DOHH2 (cell line): Measurements from ENCODE around the gene BPTF.
A peak's percentile ranks its signal among the peaks of the same experiment; 100 is the strongest.
"Not testable (repeated sequence)": the region's sequence is repeated elsewhere in the genome, so short reads cannot be mapped to it uniquely, and the experiment has no call there.

Source experiments
- H3F3A ChIP-seq: fragments of 200-600 bp; sonication (generic), shearing (Covaris generic); 2 replicates; pipeline ENCODE4 v1.6.0; 2016; ENCODE audit warnings: antibody characterized with exemption, mild to moderate bottlenecking; ENCODE audit not compliant: control insufficient read depth, insufficient read depth
- H3K27ac ChIP-seq: fragments of 200-600 bp; sonication (generic); 2 replicates; pipeline ENCODE4 v1.5.1; 2014; ENCODE audit warnings: low read depth, mild to moderate bottlenecking, low read length, moderate library complexity
- H3K27me3 ChIP-seq: fragments of 200-600 bp; sonication (generic); 2 replicates; pipeline ENCODE4 v1.6.1; 2014; ENCODE audit warnings: mild to moderate bottlenecking, low read length, mixed read lengths; ENCODE audit not compliant: control insufficient read depth
- H3K36me3 ChIP-seq: fragments of 200-600 bp; sonication (generic); 2 replicates; pipeline ENCODE4 v1.6.1; 2014; ENCODE audit warnings: mild to moderate bottlenecking, low read length, moderate library complexity, mixed read lengths; ENCODE audit not compliant: control insufficient read depth
- H3K4me1 ChIP-seq: fragments of 200-600 bp; sonication (generic); 2 replicates; pipeline ENCODE4 v1.6.1; 2014; ENCODE audit warnings: mild to moderate bottlenecking, low read length, mixed read lengths; ENCODE audit not compliant: control insufficient read depth
- H3K4me2 ChIP-seq: fragments of 200-600 bp; sonication (generic); 2 replicates; pipeline ENCODE4 v1.6.0; 2014; ENCODE audit warnings: mild to moderate bottlenecking, low read length, moderate library complexity
- H3K4me3 ChIP-seq: fragments of 200-600 bp; sonication (generic); 2 replicates; pipeline ENCODE4 v1.5.1; 2014; ENCODE audit warnings: mild to moderate bottlenecking, low read length, mixed read lengths
- H3K79me2 ChIP-seq: fragments of 200-600 bp; sonication (generic); 2 replicates; pipeline ENCODE4 v1.6.1; 2014; ENCODE audit warnings: mild to moderate bottlenecking, low read length, mixed read lengths; ENCODE audit not compliant: control insufficient read depth
- H3K9me2 ChIP-seq: fragments of 200-600 bp; sonication (generic); replicated peaks from 2 replicates; pipeline ENCODE4 v1.6.1; 2014; ENCODE audit warnings: mild to moderate bottlenecking, low read length, mixed read lengths; ENCODE audit not compliant: control insufficient read depth
- H3K9me3 ChIP-seq: fragments of 200-600 bp; sonication (generic); 2 replicates; pipeline ENCODE4 v1.6.1; 2014; ENCODE audit warnings: antibody characterized with exemption, low read length, mixed read lengths; ENCODE audit not compliant: control insufficient read depth, insufficient read depth
- H4K20me1 ChIP-seq: fragments of 200-600 bp; sonication (generic); 2 replicates; pipeline ENCODE4 v1.6.0; 2014; ENCODE audit warnings: low read depth, mild to moderate bottlenecking, antibody characterized with exemption, low read length, moderate library complexity; ENCODE audit not compliant: control insufficient read depth, insufficient read depth
- EZH2phosphoT487 ChIP-seq: fragments of 200-600 bp; sonication (generic); IDR thresholded peaks from 2 replicates; pipeline ENCODE4 v1.6.1; 2017; ENCODE audit warnings: borderline replicate concordance, mild to moderate bottlenecking, antibody characterized with exemption, low read length, moderate library complexity, mixed read lengths
- TF ChIP-seq, protein P1 (sequence below): fragments of 200-600 bp; sonication (generic); IDR thresholded peaks from one replicate; pipeline ENCODE4 v1.5.1; 2014; ENCODE audit warnings: antibody characterized with exemption, mild to moderate bottlenecking, low read depth, low read length; ENCODE audit not compliant: poor library complexity, severe bottlenecking

The BPTF gene

DNA sequence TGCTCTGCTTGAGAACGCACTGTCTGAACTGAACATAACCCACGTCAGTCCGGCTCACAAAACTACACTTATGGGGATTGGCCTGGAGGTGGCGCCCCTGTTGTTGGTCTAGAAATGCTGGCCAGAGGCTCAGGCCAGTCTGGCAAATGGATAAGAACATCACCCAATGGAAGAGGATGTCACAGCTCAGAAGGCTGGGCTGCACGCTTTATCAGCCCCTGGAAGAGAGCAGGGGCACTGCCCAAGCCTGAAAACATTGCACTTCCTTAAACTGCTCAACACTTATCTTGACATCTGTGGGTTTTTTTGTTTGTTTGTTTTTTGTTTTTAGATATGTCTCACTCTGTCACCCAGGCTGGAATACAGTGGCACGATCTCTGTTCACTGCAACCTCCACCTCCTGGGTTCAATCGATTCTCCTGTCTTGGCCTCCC is 24.8 kb upstream of the BPTF start:
- H3K4me2 ChIP-seq, result peak overlapping the region; percentile 42
- TF ChIP-seq, protein P1, sequence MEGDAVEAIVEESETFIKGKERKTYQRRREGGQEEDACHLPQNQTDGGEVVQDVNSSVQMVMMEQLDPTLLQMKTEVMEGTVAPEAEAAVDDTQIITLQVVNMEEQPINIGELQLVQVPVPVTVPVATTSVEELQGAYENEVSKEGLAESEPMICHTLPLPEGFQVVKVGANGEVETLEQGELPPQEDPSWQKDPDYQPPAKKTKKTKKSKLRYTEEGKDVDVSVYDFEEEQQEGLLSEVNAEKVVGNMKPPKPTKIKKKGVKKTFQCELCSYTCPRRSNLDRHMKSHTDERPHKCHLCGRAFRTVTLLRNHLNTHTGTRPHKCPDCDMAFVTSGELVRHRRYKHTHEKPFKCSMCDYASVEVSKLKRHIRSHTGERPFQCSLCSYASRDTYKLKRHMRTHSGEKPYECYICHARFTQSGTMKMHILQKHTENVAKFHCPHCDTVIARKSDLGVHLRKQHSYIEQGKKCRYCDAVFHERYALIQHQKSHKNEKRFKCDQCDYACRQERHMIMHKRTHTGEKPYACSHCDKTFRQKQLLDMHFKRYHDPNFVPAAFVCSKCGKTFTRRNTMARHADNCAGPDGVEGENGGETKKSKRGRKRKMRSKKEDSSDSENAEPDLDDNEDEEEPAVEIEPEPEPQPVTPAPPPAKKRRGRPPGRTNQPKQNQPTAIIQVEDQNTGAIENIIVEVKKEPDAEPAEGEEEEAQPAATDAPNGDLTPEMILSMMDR, result peak; percentile 87
- no peak for TF ChIP-seq EZH2phosphoT487
- H3F3A ChIP-seq, result peaks cover 11% of the 10 kb centered on the region

DNA sequence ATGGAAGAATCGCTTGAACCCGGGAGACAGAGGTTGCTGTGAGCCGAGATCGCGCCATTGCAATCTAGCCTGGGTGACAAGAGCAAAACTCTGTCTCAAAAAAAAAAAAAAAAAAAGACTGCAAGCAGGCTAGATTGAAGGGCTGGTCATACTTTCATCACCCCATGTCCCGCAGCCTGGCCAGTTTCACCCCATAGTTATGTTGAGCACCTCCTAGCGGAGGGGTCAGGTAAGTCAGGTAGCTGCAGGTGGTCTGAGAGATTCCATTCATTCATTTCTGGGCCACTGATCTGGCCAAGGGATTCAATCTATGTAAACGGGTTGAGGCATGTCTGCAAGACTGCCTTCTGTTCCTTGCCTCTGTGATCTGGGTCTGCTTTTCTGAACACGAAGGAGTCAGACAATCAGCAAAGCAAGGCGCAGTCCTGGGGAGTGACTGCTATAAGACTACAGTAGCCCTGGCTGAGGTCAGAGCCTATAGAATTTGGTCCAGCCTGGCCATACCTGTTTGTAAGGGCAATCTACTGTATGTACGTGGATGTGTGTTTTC is 23.6 kb upstream of the BPTF start:
- H3K9me2 ChIP-seq, result no peaks in the 10 kb centered on the region
- peaks cover 11% of the 10 kb centered on the region for H3F3A ChIP-seq
- H3K27ac ChIP-seq, result peak overlapping the region; percentile 75
- no peak overlapping the region for H3K4me3 ChIP-seq
- H3K9me3 ChIP-seq, result no peaks in the 10 kb centered on the region
- peaks cover 69% of the 10 kb centered on the region for H3K4me1 ChIP-seq
- H3K36me3 ChIP-seq, result no peaks in the 10 kb centered on the region
- no peaks in the 10 kb centered on the region for H3K27me3 ChIP-seq
- peaks cover 5% of the 10 kb centered on the region for H3K79me2 ChIP-seq
- H3K4me2 ChIP-seq, result no peak overlapping the region
- no peaks in the 10 kb centered on the region for H4K20me1 ChIP-seq
- no peak for TF ChIP-seq EZH2phosphoT487
- TF ChIP-seq, protein P1, result peak; percentile 71

More for the DNA sequence above, 24.8 kb upstream of the BPTF start:
- H3K27ac ChIP-seq, result peak overlapping the region; percentile 75
- no peaks in the 10 kb centered on the region for H3K9me3 ChIP-seq
- no peaks in the 10 kb centered on the region for H4K20me1 ChIP-seq
- peak overlapping the region; percentile 12 for H3K4me3 ChIP-seq
- no peaks in the 10 kb centered on the region for H3K36me3 ChIP-seq
- no peaks in the 10 kb centered on the region for H3K9me2 ChIP-seq
- H3K4me1 ChIP-seq, result peaks cover 57% of the 10 kb centered on the region
- H3K27me3 ChIP-seq, result no peaks in the 10 kb centered on the region
- H3K79me2 ChIP-seq, result peaks cover 5% of the 10 kb centered on the region

DNA sequence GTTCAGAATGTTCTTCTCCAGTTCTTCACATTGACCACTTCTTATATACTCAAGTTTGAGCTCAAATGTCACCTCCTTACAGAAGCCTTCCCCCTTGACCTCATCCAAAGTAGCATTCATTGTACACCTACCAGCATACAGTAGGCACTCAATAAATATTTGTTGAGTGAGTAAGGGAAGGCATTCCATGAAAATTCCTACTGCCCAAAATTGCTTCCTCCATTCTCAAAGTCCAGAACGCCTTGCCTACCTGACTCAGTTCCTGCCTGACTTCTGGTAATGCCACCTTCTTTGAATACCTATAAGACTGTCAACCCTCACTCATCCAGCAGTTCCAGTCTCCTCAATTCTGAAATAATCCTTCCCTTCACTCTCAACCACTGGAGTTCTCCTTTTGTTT is 14.8 kb upstream of the BPTF start:
- peaks cover 83% of the 10 kb centered on the region for H3K4me1 ChIP-seq
- peaks cover 41% of the 10 kb centered on the region for H3F3A ChIP-seq
- peak overlapping the region; percentile 100 for H3K27ac ChIP-seq
- no peak overlapping the region for H3K4me2 ChIP-seq
- no peaks in the 10 kb centered on the region for H3K36me3 ChIP-seq
- H3K4me3 ChIP-seq, result no peak overlapping the region
- TF ChIP-seq EZH2phosphoT487, result no peak
- TF ChIP-seq, protein P1, result no peak
- H3K27me3 ChIP-seq, result no peaks in the 10 kb centered on the region
- no peaks in the 10 kb centered on the region for H3K79me2 ChIP-seq
- no peaks in the 10 kb centered on the region for H3K9me3 ChIP-seq
- H4K20me1 ChIP-seq, result no peaks in the 10 kb centered on the region
- H3K9me2 ChIP-seq, result no peaks in the 10 kb centered on the region

DNA sequence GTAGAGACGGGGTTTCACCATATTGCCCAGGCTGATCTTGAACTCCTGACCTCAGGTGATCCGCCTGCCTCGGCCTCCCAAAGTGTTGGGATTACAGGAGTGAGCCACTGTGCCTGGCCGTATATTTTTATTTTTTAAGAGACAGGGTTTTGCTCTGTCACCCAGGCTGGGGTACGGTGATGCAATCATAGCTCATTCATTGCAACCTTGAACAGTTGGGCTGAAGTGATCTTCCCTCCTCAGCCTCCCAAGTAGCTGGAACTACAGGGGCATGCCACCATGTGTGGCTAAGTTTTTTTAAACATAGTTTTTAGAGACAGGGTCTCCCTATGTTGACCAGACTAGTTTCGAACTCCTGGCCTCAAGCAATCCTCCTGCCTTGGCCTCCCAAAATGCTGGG is 12.9 kb upstream of the BPTF start:
- H3K79me2 ChIP-seq, H4K20me1 ChIP-seq, H3K36me3 ChIP-seq, H3K9me3 ChIP-seq, H3K9me2 ChIP-seq, H3K27me3 ChIP-seq: not testable (repeated sequence)
- H3K4me1 ChIP-seq, result peaks cover 88% of the 10 kb centered on the region
- H3K4me2 ChIP-seq, result peak overlapping the region; percentile 68
- H3F3A ChIP-seq, result peaks cover 52% of the 10 kb centered on the region
- H3K4me3 ChIP-seq, result peak overlapping the region; percentile 56
- peak overlapping the region; percentile 100 for H3K27ac ChIP-seq
